Osteoblast (primary cell): ENCODE measurements around the gene RASGEF1B. TPM values are rescaled to one million over a fixed set of nuclear protein-coding genes. Genes with fewer than 3 reads are reported as not detected.

Source experiments
- DNase-seq: peaks from one replicate; pipeline ENCODE4 v3.0.0; 2011; ENCODE audit warnings: low spot score, mixed read lengths; ENCODE audit not compliant: insufficient read length; ENCODE audit errors: missing footprints
- H2AFZ ChIP-seq: 2 replicates; pipeline ENCODE4 v1.6.0; 2011; ENCODE audit warnings: mild to moderate bottlenecking, low read length
- H3K27ac ChIP-seq: 2 replicates; pipeline ENCODE4 v1.5.1; 2011; ENCODE audit warnings: mild to moderate bottlenecking, low read depth, low read length, moderate library complexity
- H3K27me3 ChIP-seq: 2 replicates; pipeline ENCODE4 v1.6.0; 2012; ENCODE audit warnings: mild to moderate bottlenecking, control low read depth, inconsistent platforms, low read length, moderate library complexity; ENCODE audit not compliant: insufficient read depth
- H3K36me3 ChIP-seq: 2 replicates; pipeline ENCODE4 v1.5.1; 2011; ENCODE audit warnings: mild to moderate bottlenecking, low read length, control low read depth, moderate library complexity; ENCODE audit not compliant: insufficient read depth
- H3K4me1 ChIP-seq: 2 replicates; pipeline ENCODE4 v1.5.1; 2011; ENCODE audit warnings: mild to moderate bottlenecking, low read length, control low read depth, moderate library complexity; ENCODE audit not compliant: insufficient read depth
- H3K4me2 ChIP-seq: 2 replicates; pipeline ENCODE4 v1.6.0; 2011; ENCODE audit warnings: mild to moderate bottlenecking, low read length; ENCODE audit not compliant: insufficient read depth
- H3K4me3 ChIP-seq: fragments of 200-600 bp; sonication (generic); 3 replicates; pipeline ENCODE4 v1.5.1; 2012; ENCODE audit warnings: mild to moderate bottlenecking, low read length, inconsistent platforms; ENCODE audit not compliant: insufficient read depth
- H3K79me2 ChIP-seq: 2 replicates; pipeline ENCODE4 v1.6.0; 2012; ENCODE audit warnings: mild to moderate bottlenecking, low read length, control low read depth, inconsistent platforms; ENCODE audit not compliant: insufficient read depth
- H3K9me3 ChIP-seq: 2 replicates; pipeline ENCODE4 v1.5.1; 2011; ENCODE audit warnings: low read depth, low read length, control low read depth
- H4K20me1 ChIP-seq: 2 replicates; pipeline ENCODE4 v1.6.0; 2012; ENCODE audit warnings: mild to moderate bottlenecking, low read length, control low read depth; ENCODE audit not compliant: insufficient read depth
- total RNA-seq: library from RNA; depleted of rRNA; stranded (reverse); fragments of >200 nt; gene quantifications from 2 replicates; pipeline ENCODE4 v1.2.3, GENCODE V29; 2012
- TF ChIP-seq, protein P1 (sequence below): IDR thresholded peaks from 2 replicates; pipeline ENCODE4 v1.5.1; 2011; ENCODE audit warnings: mild to moderate bottlenecking, low read depth, low read length, moderate library complexity; ENCODE audit errors: extremely low read depth

The RASGEF1B gene
- total RNA-seq, 1 donor: 5.8 TPM

DNA sequence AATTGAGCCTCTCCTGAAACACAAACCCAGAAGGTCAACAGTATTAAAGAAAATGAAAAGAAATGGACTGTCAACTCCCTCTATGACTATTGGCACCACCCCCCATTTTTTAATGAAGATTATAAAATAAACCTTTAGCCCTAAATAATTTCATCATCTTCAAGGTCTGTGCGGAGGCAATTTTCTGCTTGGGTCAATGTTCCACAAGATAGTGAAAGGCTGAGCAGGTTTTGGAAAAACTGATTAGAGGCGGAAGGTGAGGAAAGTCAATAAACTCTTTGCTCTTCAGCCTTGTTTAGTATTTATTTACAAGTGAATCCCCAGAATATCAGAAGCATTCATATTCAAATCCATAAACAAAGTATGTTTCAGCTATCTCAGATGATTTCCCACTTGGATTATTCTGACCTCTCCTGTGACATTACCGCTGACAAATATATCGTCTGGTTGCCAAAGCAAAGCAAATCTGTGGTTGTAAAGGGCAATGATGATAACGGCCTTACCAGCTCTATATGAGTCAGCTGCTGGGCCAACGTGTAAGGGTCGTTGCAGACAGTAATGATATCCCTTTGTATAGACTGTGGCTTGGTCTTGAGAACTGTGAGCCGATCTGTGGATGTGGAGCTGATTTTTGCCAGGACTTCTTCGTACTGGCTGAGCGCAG lies 24.0 kb downstream of the RASGEF1B start:
- Histone ChIP-seq H4K20me1 (no peaks in the 10 kb centered on the region), H3K4me3 (no peak overlapping the region), H3K27ac (no peak overlapping the region), H3K9me3 (no peaks in the 10 kb centered on the region), H2AFZ (no peak overlapping the region), H3K4me1 (no peaks in the 10 kb centered on the region), H3K79me2 (no peaks in the 10 kb centered on the region), H3K36me3 (no peaks in the 10 kb centered on the region), H3K4me2 (no peak overlapping the region), H3K27me3 (no peaks in the 10 kb centered on the region)
- DNase-seq: no peak
- TF ChIP-seq, protein P1, sequence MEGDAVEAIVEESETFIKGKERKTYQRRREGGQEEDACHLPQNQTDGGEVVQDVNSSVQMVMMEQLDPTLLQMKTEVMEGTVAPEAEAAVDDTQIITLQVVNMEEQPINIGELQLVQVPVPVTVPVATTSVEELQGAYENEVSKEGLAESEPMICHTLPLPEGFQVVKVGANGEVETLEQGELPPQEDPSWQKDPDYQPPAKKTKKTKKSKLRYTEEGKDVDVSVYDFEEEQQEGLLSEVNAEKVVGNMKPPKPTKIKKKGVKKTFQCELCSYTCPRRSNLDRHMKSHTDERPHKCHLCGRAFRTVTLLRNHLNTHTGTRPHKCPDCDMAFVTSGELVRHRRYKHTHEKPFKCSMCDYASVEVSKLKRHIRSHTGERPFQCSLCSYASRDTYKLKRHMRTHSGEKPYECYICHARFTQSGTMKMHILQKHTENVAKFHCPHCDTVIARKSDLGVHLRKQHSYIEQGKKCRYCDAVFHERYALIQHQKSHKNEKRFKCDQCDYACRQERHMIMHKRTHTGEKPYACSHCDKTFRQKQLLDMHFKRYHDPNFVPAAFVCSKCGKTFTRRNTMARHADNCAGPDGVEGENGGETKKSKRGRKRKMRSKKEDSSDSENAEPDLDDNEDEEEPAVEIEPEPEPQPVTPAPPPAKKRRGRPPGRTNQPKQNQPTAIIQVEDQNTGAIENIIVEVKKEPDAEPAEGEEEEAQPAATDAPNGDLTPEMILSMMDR: no peak

DNA sequence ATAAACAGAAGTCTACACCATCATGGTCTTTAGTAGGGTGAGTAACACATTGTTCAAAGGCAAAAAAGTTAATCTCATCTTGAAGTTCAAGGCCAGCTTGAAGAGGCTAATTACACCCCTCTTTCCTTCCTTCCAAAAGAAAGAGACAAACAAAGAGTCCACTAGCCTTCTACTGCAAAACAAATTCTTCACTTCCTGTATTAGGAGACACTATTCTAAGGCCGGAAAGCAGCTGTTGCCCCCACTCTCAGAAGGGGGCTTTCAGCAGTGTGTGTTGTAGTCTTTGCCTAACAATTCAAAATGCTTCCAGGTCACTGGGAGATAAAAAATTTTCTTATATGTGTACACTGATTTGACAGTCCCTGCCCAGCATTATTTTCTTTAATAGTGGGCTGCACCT lies 25.1 kb downstream of the RASGEF1B start:
- H3K9me3 ChIP-seq: no peaks in the 10 kb centered on the region
- no peak overlapping the region for H3K27ac ChIP-seq
- no peaks in the 10 kb centered on the region for H4K20me1 ChIP-seq
- no peaks in the 10 kb centered on the region for H3K4me1 ChIP-seq
- H3K4me3 ChIP-seq: no peak overlapping the region
- no peak overlapping the region for H3K4me2 ChIP-seq
- H2AFZ ChIP-seq: no peak overlapping the region
- no peaks in the 10 kb centered on the region for H3K27me3 ChIP-seq
- DNase-seq: no peak
- no peaks in the 10 kb centered on the region for H3K79me2 ChIP-seq
- no peaks in the 10 kb centered on the region for H3K36me3 ChIP-seq
- TF ChIP-seq, protein P1: no peak

DNA sequence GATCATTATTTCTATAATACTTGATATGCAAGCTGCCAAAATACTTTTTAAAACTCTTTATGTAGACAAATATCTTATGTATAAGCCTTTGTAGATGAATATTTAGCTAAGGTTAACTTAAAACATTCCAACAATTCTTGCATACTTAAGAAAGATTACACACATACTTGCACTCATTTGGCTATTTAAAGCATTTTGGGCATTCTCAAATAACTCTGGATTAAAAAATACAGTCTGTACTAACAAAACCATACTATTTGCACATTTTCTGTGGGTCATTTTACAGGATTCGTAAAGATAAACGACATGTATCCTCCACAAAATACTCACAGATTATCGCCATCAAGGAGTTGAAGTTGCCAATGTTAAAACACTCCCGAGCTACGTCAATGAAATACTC lies 26.5 kb downstream of the RASGEF1B start:
- Histone ChIP-seq H2AFZ (no peak overlapping the region), H3K79me2 (no peaks in the 10 kb centered on the region), H3K4me2 (no peak overlapping the region), H3K4me3 (no peak overlapping the region), H3K9me3 (no peaks in the 10 kb centered on the region), H4K20me1 (no peaks in the 10 kb centered on the region), H3K4me1 (no peaks in the 10 kb centered on the region), H3K36me3 (no peaks in the 10 kb centered on the region), H3K27me3 (no peaks in the 10 kb centered on the region), H3K27ac (no peak overlapping the region)
- TF ChIP-seq, protein P1: no peak
- no peak for DNase-seq

DNA sequence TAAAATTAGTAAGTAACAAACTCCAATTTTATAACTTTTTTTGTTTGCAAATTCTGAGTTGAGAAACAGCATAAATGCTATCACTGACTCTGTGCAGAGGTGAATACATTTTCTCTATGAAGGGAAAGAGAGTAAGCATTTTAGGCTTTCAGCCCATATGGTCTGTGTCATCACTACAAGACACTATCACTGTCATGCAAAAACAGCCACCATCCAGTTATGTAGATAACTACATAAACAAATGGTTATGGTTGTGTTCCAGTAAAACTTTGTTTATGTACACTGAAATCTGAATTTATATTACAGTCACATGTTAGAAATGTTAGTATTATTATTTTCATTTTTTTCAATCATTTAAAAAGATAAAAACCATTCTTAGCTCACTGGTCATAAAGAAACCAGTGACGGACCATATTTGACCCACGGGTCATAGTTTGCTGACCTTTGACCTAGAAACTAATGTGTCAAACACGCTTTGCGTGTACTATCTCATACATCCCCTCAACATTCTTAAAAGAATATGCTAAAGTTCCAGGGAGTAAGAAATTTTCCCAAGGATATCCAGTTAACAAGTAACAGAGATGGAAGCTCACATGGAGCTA lies 29.1 kb downstream of the RASGEF1B start:
- TF ChIP-seq, protein P1: no peak
- Histone ChIP-seq H3K4me2 (no peak overlapping the region), H3K4me3 (no peak overlapping the region), H2AFZ (no peak overlapping the region), H3K9me3 (no peaks in the 10 kb centered on the region), H3K79me2 (no peaks in the 10 kb centered on the region), H3K4me1 (no peaks in the 10 kb centered on the region), H3K27me3 (no peaks in the 10 kb centered on the region), H3K36me3 (no peaks in the 10 kb centered on the region), H3K27ac (no peak overlapping the region), H4K20me1 (no peaks in the 10 kb centered on the region)
- no peak for DNase-seq
